Colonic mucosa (tissue), 4 donors: Measurements from ENCODE around the gene CDK5RAP1. TPM values are rescaled to one million over a fixed set of nuclear protein-coding genes. Genes with fewer than 3 reads are reported as not detected.

ENCODE experiments used
- DNase-seq: peaks from one replicate; pipeline ENCODE4 v3.0.0-alpha.2; 2020
- H3K27ac ChIP-seq: fragments of 200-600 bp; one replicate; pipeline ENCODE4 v1.8.0; 2021
- H3K27me3 ChIP-seq: fragments of 200-600 bp; one replicate; pipeline ENCODE4 v1.8.0; 2021
- H3K36me3 ChIP-seq: fragments of 200-600 bp; one replicate; pipeline ENCODE4 v1.8.0; 2021
- H3K4me1 ChIP-seq: fragments of 200-600 bp; one replicate; pipeline ENCODE4 v1.8.0; 2021; ENCODE audit warnings: mild to moderate bottlenecking
- H3K4me3 ChIP-seq: fragments of 200-600 bp; one replicate; pipeline ENCODE4 v1.8.0; 2021
- H3K9ac ChIP-seq, 2 donors: one replicate each; pipeline ENCODE4 v1.7.0; 2013; ENCODE audit warnings: control low read depth in 2 of 2, low read depth in 2 of 2, low read length in 2 of 2
- H3K9me3 ChIP-seq: fragments of 200-600 bp; one replicate; pipeline ENCODE4 v1.8.0; 2021
- intact Hi-C: fragments of 100-400 bp; cut with DNase I; formaldehyde crosslinking; loops from one replicate; pipeline ENCODE4 v1.14.1; 2022
- total RNA-seq, 2 donors: library from RNA; stranded (reverse); fragmentation: NEBNext Ultra II Directional in 1 of 2; extraction: Animal tissue kit (Norgen Biotek cat#: 25700) in 1 of 2; gene quantifications; one replicate each; pipeline ENCODE4 v1.2.1, GENCODE V29; 2021
- TF ChIP-seq, protein P1 (sequence below): fragments of 200-600 bp; IDR thresholded peaks from one replicate; pipeline ENCODE4 v1.8.0; 2022; ENCODE audit warnings: antibody characterized with exemption, mild to moderate bottlenecking
- donor health status: healthy.
- donor health status: DM: no; HTN: no; CAD: no.
- donor health status: DM: no; HTN: no; CAD: no.

The CDK5RAP1 gene
- total RNA-seq, 2 donors from 2014 or later: 18.2 to 31.0 TPM

DNA sequence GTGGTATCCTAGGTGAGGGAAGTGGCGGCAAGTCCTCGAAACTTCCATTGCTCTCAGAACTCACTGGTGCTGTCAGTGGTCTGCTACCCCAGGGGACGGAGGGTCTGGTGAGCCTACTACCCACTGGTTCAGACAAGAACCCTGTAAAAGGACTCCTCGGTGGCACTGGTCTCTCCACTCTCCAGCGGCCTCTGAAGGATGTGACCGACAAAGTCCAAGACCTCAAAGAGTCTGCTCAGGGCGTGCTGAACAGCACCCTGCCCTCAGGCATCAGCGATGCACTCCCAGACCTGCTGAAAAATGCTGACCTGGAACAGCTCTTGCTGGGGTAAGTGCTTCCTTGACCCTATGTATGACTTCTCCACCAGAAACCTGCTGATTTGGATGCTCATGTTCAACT lies 51.8 kb downstream of the CDK5RAP1 start:
- TF ChIP-seq, protein P1, sequence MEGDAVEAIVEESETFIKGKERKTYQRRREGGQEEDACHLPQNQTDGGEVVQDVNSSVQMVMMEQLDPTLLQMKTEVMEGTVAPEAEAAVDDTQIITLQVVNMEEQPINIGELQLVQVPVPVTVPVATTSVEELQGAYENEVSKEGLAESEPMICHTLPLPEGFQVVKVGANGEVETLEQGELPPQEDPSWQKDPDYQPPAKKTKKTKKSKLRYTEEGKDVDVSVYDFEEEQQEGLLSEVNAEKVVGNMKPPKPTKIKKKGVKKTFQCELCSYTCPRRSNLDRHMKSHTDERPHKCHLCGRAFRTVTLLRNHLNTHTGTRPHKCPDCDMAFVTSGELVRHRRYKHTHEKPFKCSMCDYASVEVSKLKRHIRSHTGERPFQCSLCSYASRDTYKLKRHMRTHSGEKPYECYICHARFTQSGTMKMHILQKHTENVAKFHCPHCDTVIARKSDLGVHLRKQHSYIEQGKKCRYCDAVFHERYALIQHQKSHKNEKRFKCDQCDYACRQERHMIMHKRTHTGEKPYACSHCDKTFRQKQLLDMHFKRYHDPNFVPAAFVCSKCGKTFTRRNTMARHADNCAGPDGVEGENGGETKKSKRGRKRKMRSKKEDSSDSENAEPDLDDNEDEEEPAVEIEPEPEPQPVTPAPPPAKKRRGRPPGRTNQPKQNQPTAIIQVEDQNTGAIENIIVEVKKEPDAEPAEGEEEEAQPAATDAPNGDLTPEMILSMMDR: no peak
- Histone ChIP-seq H3K4me3 (no peak overlapping the region), H3K27ac (no peak overlapping the region), H3K36me3 (no peaks in the 10 kb centered on the region), H3K4me1 (no peaks in the 10 kb centered on the region), H3K27me3 (no peaks in the 10 kb centered on the region), H3K9ac (no peak overlapping the region), H3K9me3 (no peaks in the 10 kb centered on the region)
- intact Hi-C loops: no loop called here
- no peak for DNase-seq

DNA sequence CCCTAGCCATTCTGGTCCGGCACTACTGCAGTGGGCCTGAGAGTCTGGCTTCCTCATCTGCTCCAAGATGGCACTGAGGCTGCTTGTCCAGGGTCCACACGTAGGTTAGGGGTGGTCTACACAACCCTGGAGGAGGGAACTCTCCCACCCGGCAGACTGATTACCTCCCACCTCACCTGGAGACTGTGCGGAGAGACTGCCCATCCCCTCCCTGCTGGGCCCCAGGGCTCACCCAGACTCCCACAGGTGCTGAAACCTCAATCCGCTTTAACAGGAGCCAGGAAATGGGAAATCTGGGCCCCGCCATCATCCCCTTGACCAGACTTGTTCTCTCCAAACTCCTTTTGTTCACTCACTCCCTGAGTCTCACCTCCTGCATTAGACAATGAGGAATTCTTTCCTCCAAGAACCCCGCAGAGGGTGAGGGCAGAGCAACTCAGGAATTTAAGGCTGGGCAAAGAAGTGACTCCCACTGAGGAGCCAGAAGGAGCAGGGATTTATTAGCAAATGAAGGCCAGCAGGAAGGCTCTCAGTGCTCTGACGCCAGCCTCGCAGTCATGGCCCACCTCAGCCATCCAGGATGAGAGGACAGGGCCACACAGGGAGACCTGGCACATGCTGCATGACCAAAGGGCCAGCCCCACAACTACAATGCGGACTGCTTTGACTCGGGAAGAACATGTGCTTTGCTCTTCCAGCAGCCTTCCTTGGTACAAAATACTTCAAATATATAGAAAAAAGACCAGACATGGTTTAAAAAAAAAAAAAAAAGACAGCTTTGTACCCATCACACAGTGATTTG lies 53.0 kb downstream of the CDK5RAP1 start:
- Histone ChIP-seq H3K4me1 (no peaks in the 10 kb centered on the region), H3K27me3 (no peaks in the 10 kb centered on the region), H3K36me3 (no peaks in the 10 kb centered on the region), H3K27ac (no peak overlapping the region), H3K4me3 (no peak overlapping the region), H3K9me3 (no peaks in the 10 kb centered on the region), H3K9ac (no peak overlapping the region)
- TF ChIP-seq, protein P1: no peak
- intact Hi-C loops: no loop called here
- no peak for DNase-seq

DNA sequence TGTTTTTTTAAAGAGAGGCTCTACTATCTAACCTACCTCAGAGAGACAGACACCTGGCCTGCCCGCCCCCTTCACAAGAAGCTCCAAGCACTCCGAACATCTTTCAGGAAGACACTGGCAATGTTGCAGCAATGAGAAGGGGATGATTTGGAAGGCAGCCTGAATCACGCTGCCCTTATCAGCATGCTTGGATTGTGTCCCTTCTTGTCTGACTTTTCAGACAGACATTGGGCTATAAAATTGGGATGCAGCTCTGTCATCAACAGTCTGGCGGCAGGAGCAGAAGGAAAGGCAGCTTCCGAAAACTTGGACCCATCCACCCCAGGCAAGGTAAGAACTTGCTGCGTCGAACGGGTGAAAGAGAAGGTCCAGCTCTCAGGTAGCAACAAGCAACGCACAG lies 56.0 kb downstream of the CDK5RAP1 start:
- H3K36me3 ChIP-seq: no peaks in the 10 kb centered on the region
- no peak overlapping the region for H3K9ac ChIP-seq
- intact Hi-C loops: no loop called here
- no peak overlapping the region for H3K4me3 ChIP-seq
- no peak overlapping the region for H3K27ac ChIP-seq
- TF ChIP-seq, protein P1: no peak
- no peak for DNase-seq
- no peaks in the 10 kb centered on the region for H3K9me3 ChIP-seq
- H3K4me1 ChIP-seq: no peaks in the 10 kb centered on the region
- H3K27me3 ChIP-seq: no peaks in the 10 kb centered on the region

DNA sequence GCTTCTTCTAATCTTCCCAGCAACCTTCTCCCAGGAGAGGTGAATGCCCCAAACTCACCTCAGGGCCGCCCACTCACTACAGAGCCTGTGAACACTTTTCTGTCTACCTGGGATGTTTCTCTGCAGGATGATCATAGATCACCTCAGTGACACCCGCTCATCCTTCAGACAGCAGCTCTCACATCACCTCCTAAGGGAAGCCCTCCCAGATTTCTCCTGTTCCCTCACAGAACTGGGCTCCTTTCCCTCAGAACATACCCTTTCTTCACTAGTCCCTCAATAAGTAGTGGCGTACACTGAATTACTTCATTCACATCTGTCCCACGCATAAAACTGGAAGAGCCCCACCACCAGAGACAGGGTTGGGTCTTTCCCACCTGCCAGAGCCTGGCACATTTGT lies 57.8 kb downstream of the CDK5RAP1 start:
- no peaks in the 10 kb centered on the region for H3K36me3 ChIP-seq
- no peaks in the 10 kb centered on the region for H3K27me3 ChIP-seq
- DNase-seq: no peak
- H3K9ac ChIP-seq: no peak overlapping the region
- H3K9me3 ChIP-seq: no peaks in the 10 kb centered on the region
- H3K27ac ChIP-seq: no peak overlapping the region
- no peaks in the 10 kb centered on the region for H3K4me1 ChIP-seq
- H3K4me3 ChIP-seq: no peak overlapping the region
- intact Hi-C loops: no loop called here
- TF ChIP-seq, protein P1: no peak

- Histone ChIP-seq H3K27me3 (no peaks in the 10 kb centered on the region), H3K27ac (no peak overlapping the region), H3K4me1 (no peaks in the 10 kb centered on the region), H3K9me3 (no peaks in the 10 kb centered on the region), H3K9ac (no peak overlapping the region), H3K4me3 (no peak overlapping the region), H3K36me3 (no peaks in the 10 kb centered on the region)
- TF ChIP-seq, protein P1: no peak
- no peak for DNase-seq
- intact Hi-C loops: no loop called here
Observed at GRCh38 chr20:33339515-33340058, 61.7 kb downstream of the CDK5RAP1 start.
